ENCODE results near the gene DDX11.
"Not testable (repeated sequence)": the region's sequence is repeated elsewhere in the genome, so short reads cannot be mapped to it uniquely, and the experiment has no call there.

Gene DDX11

GRCh38 chr12:31119192-31119802, 45.6 kb downstream of the DDX11 start:
- no peak for DNase-seq (ENCODE audit: low read depth)
- no peak overlapping the region for H3K4me3 ChIP-seq (replicated peaks; ENCODE audit: low read depth, low read length)
- TF ChIP-seq CTCF (IDR thresholded peaks at IDR 0.05; ENCODE audit: low read length, missing control alignments), result no peak

- no peak overlapping the region for H3K4me3 ChIP-seq (replicated peaks; ENCODE audit: low read depth, low read length)
- no peak for TF ChIP-seq CTCF (IDR thresholded peaks at IDR 0.05; ENCODE audit: low read length, missing control alignments)
Observed at GRCh38 chr12:31119803-31120211, 46.1 kb downstream of the DDX11 start.

GRCh38 chr12:31120392-31121008, 46.8 kb downstream of the DDX11 start:
- no peak for DNase-seq (ENCODE audit: low read depth)
- TF ChIP-seq CTCF (IDR thresholded peaks at IDR 0.05; ENCODE audit: low read length, missing control alignments), result no peak
- no peak overlapping the region for H3K4me3 ChIP-seq (replicated peaks; ENCODE audit: low read depth, low read length)

More at GRCh38 chr12:31119803-31120211, 46.1 kb downstream of the DDX11 start:
- DNase-seq (ENCODE audit: low read depth), result no peak

- H3K4me3 ChIP-seq (replicated peaks; ENCODE audit: low read depth, low read length); DNase-seq (ENCODE audit: low read depth): not testable (repeated sequence)
Observed at GRCh38 chr12:31121022-31121728, 47.5 kb downstream of the DDX11 start.

- no peak for TF ChIP-seq CTCF (IDR thresholded peaks at IDR 0.05; ENCODE audit: low read length, missing control alignments)
- no peak for DNase-seq (ENCODE audit: low read depth)
- H3K4me3 ChIP-seq (replicated peaks; ENCODE audit: low read depth, low read length), result no peak overlapping the region
Observed at GRCh38 chr12:31122481-31122880, 48.8 kb downstream of the DDX11 start.

GRCh38 chr12:31124158-31124557, 50.5 kb downstream of the DDX11 start:
- not testable (repeated sequence) for H3K4me3 ChIP-seq (replicated peaks; ENCODE audit: low read depth, low read length); DNase-seq (ENCODE audit: low read depth)

GRCh38 chr12:31125171-31125570, 51.5 kb downstream of the DDX11 start:
- DNase-seq (ENCODE audit: low read depth); H3K4me3 ChIP-seq (replicated peaks; ENCODE audit: low read depth, low read length): not testable (repeated sequence)

- DNase-seq (ENCODE audit: low read depth); H3K4me3 ChIP-seq (replicated peaks; ENCODE audit: low read depth, low read length): not testable (repeated sequence)
Observed at GRCh38 chr12:31127209-31127848, 53.7 kb downstream of the DDX11 start.

- not testable (repeated sequence) for DNase-seq (ENCODE audit: low read depth); H3K4me3 ChIP-seq (replicated peaks; ENCODE audit: low read depth, low read length)
Observed at GRCh38 chr12:31136581-31136980, 62.9 kb downstream of the DDX11 start.

GRCh38 chr12:31144768-31145167, 71.1 kb downstream of the DDX11 start:
- not testable (repeated sequence) for H3K4me3 ChIP-seq (replicated peaks; ENCODE audit: low read depth, low read length); DNase-seq (ENCODE audit: low read depth)

- not testable (repeated sequence) for DNase-seq (ENCODE audit: low read depth); H3K4me3 ChIP-seq (replicated peaks; ENCODE audit: low read depth, low read length)
Observed at GRCh38 chr12:31145296-31145695, 71.6 kb downstream of the DDX11 start.

GRCh38 chr12:31147415-31147814, 73.8 kb downstream of the DDX11 start:
- DNase-seq (ENCODE audit: low read depth); H3K4me3 ChIP-seq (replicated peaks; ENCODE audit: low read depth, low read length): not testable (repeated sequence)

GRCh38 chr12:31150766-31151165, 77.1 kb downstream of the DDX11 start:
- H3K4me3 ChIP-seq (replicated peaks; ENCODE audit: low read depth, low read length); DNase-seq (ENCODE audit: low read depth): not testable (repeated sequence)

Data from fibroblast of pulmonary artery (primary cell).